OCI-LY3 (cell line): ENCODE data around the gene CPEB3.

Source experiments
- H2AFZ ChIP-seq: fragments of 200-600, 300-600 bp; shearing (Covaris generic); 2 replicates; pipeline ENCODE4 v1.6.0; 2014; ENCODE audit warnings: antibody characterized with exemption, low read depth, low read length
- H3K27ac ChIP-seq: fragments of 200-600, 300-600 bp; sonication (generic); 2 replicates; pipeline ENCODE4 v1.5.1; 2014; ENCODE audit warnings: mild to moderate bottlenecking, low read length, moderate library complexity, mixed read lengths
- H3K27me3 ChIP-seq: fragments of 200-600, 300-600 bp; sonication (generic); 2 replicates; pipeline ENCODE4 v1.6.1; 2014; ENCODE audit warnings: low read depth, low read length, mixed read lengths
- H3K36me3 ChIP-seq: fragments of 200-600, 300-600 bp; sonication (generic); replicated peaks from 2 replicates; pipeline ENCODE3; 2014; ENCODE audit warnings: low read depth, low read length, mixed read lengths
- H3K4me1 ChIP-seq: fragments of 300-600, 200-600 bp; sonication (generic); 2 replicates; pipeline ENCODE4 v1.6.1; 2014; ENCODE audit warnings: low read length, mixed read lengths
- H3K4me2 ChIP-seq: fragments of 200-600, 300-600 bp; sonication (generic); 2 replicates; pipeline ENCODE4 v1.6.1; 2014; ENCODE audit warnings: low read length, mixed read lengths
- H3K4me3 ChIP-seq: fragments of 300-600, 200-600 bp; sonication (generic); 2 replicates; pipeline ENCODE4 v1.5.1; 2014; ENCODE audit warnings: antibody characterized with exemption, mild to moderate bottlenecking, low read length, moderate library complexity
- H3K79me2 ChIP-seq: fragments of 300-600, 200-600 bp; shearing (Covaris generic); 2 replicates; pipeline ENCODE4 v1.6.1; 2014; ENCODE audit warnings: mild to moderate bottlenecking, low read length, mixed read lengths
- H3K9ac ChIP-seq: fragments of 300-600, 200-600 bp; shearing (Covaris generic); 2 replicates; pipeline ENCODE4 v1.6.0; 2014; ENCODE audit warnings: mild to moderate bottlenecking, low read length, moderate library complexity
- H3K9me3 ChIP-seq: fragments of 200-600, 300-600 bp; shearing (Covaris generic); 2 replicates; pipeline ENCODE4 v1.6.1; 2014; ENCODE audit warnings: low read length, mixed read lengths; ENCODE audit not compliant: insufficient read depth
- H4K20me1 ChIP-seq: fragments of 200-600, 300-600 bp; sonication (generic); 2 replicates; pipeline ENCODE4 v1.6.1; 2016; ENCODE audit warnings: low read length, mixed read lengths; ENCODE audit not compliant: insufficient read depth
- CTCF ChIP-seq: fragments of 200-600, 300-600 bp; sonication (generic); IDR thresholded peaks from 2 replicates; pipeline ENCODE4 v1.5.1; 2014; ENCODE audit warnings: antibody characterized with exemption, low read length, low read depth
- EZH2phosphoT487 ChIP-seq: fragments of 200-600 bp; shearing (Covaris generic); IDR thresholded peaks from 2 replicates; pipeline ENCODE4 v1.6.1; 2018; ENCODE audit warnings: antibody characterized with exemption, mixed run types, low read depth

CPEB3 gene

GRCh38 chr10:92239151-92239599 lies 51.7 kb downstream of the CPEB3 start:
- Histone ChIP-seq H3K79me2 (no peaks in the 10 kb centered on the region), H3K9me3 (no peaks in the 10 kb centered on the region), H3K4me2 (no peak overlapping the region), H3K27me3 (no peaks in the 10 kb centered on the region), H3K36me3 (no peaks in the 10 kb centered on the region), H2AFZ (no peak overlapping the region), H3K4me3 (no peak overlapping the region), H3K4me1 (peaks cover 15% of the 10 kb centered on the region), H4K20me1 (no peaks in the 10 kb centered on the region), H3K27ac (no peak overlapping the region), H3K9ac (no peak overlapping the region)
- no peak for TF ChIP-seq EZH2phosphoT487
- no peak for TF ChIP-seq CTCF

DNA sequence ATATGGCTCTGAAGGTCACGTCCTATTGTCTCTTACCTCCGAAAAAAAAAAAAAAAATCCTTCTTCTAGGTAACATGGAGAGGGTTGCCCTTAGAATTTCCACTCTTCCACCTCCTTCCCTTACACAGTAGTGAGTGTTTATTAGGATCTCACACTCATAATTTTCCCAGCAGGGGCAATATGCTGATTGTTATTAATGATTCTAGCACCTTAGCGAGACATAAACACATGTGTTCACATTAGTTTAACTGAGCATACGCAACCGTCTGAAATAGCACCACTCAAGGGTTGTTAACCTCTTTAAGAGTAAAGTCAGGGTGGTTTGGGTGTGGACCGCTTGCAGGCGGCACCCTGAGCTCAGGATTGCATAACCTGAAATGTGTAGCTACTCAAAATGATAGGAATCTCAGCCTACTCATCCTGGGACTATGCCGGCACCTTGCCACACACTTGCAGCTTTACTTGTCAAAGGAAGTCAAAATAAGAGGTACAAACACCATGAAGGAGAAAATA lies 52.2 kb downstream of the CPEB3 start:
- TF ChIP-seq EZH2phosphoT487 = no peak
- no peak for TF ChIP-seq CTCF
- Histone ChIP-seq H3K9ac (no peak overlapping the region), H2AFZ (no peak overlapping the region), H4K20me1 (no peaks in the 10 kb centered on the region), H3K79me2 (no peaks in the 10 kb centered on the region), H3K27me3 (no peaks in the 10 kb centered on the region), H3K4me2 (no peak overlapping the region), H3K9me3 (no peaks in the 10 kb centered on the region), H3K4me1 (peaks cover 15% of the 10 kb centered on the region), H3K36me3 (no peaks in the 10 kb centered on the region), H3K4me3 (no peak overlapping the region), H3K27ac (no peak overlapping the region)

GRCh38 chr10:92238054-92238585 lies 52.8 kb downstream of the CPEB3 start:
- Histone ChIP-seq H3K9ac (no peak overlapping the region), H3K4me2 (no peak overlapping the region), H3K9me3 (no peaks in the 10 kb centered on the region), H3K36me3 (no peaks in the 10 kb centered on the region), H4K20me1 (no peaks in the 10 kb centered on the region), H2AFZ (no peak overlapping the region), H3K27ac (no peak overlapping the region), H3K79me2 (no peaks in the 10 kb centered on the region), H3K27me3 (no peaks in the 10 kb centered on the region), H3K4me3 (no peak overlapping the region), H3K4me1 (peaks cover 11% of the 10 kb centered on the region)
- no peak for TF ChIP-seq EZH2phosphoT487
- no peak for TF ChIP-seq CTCF

DNA sequence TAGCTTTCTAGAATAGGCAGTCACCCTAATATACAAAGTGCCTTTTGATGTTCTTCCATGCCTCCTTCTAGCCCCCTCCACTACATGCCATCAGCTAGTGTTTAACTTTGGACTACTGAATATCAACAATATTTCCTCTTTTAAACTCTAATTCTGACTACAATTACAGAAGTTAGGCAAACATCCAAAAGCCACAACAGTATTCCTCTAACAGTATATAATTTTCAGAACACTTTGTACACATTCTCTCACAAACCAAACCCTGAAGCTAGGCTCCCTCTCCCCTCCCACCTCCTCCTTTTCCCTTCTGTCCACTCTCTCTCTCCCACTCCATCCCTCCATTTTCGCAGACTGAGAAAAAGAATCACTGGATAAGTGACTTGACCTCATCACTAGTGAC lies 59.7 kb downstream of the CPEB3 start:
- H3K9me3 ChIP-seq = no peaks in the 10 kb centered on the region
- TF ChIP-seq EZH2phosphoT487 = no peak
- TF ChIP-seq CTCF = no peak
- H4K20me1 ChIP-seq = no peaks in the 10 kb centered on the region
- H3K27ac ChIP-seq = no peak overlapping the region
- no peak overlapping the region for H3K4me2 ChIP-seq
- no peak overlapping the region for H2AFZ ChIP-seq
- H3K79me2 ChIP-seq = no peaks in the 10 kb centered on the region
- H3K4me1 ChIP-seq = no peaks in the 10 kb centered on the region
- H3K36me3 ChIP-seq = no peaks in the 10 kb centered on the region
- H3K4me3 ChIP-seq = no peak overlapping the region
- no peaks in the 10 kb centered on the region for H3K27me3 ChIP-seq
- H3K9ac ChIP-seq = no peak overlapping the region
